PC-9 (cell line): ENCODE measurements around the gene GSN.

Experiments
- EZH2 ChIP-seq: fragments of 200-600 bp; sonication (generic); IDR thresholded peaks from 2 replicates; pipeline ENCODE4 v1.8.0; 2017; ENCODE audit warnings: antibody characterized with exemption, low read depth
- TF ChIP-seq, protein P1 (sequence below): fragments of 200-600 bp; sonication (generic); conservative IDR thresholded peaks from 2 replicates; pipeline ENCODE4 v1.6.1; 2017; ENCODE audit warnings: mixed run types, antibody characterized with exemption, mild to moderate bottlenecking, moderate library complexity

DNA sequence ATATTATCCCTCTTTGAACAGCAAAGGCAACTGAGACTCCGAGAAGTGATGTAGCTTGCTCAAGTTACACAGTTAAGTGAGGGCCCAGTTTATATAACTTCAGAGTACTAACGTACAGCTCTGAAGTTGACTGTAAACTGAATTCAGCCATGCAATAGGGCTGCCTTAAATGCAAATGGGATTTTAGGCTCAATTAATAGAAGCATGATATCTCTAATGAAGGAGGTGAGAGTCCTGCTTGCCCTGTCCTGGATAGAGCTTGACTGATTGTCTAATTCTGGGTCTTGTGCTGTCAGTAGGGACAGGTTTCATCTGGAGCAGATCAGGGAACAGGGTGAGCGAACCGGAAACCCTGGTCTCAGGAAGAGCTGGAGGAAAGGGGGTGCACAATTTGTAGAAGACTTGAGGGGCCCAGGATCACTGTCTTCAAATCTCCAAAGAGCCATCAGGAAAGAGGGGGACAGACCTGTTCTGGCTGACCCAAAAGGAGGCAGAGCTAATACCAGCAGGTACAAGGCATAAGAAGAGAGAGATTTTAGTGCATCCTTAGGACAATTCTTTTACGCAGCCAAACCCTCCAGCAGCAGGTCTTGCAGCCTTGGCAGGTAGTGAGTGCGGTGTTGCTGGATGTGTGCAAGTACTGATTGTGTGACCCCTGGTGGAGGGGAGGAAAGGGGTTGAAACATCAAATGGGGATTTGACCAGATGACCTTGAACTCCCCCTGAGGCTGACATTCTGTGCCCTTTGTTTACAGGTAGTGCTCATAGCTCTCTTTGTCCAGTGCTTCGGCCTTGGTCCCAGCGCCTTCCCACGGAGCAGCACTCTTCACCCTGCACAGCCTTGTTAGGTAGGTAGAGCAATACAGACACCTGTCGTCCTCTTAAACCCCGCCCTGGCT is 13.0 kb downstream of the GSN start:
- TF ChIP-seq, protein P1, sequence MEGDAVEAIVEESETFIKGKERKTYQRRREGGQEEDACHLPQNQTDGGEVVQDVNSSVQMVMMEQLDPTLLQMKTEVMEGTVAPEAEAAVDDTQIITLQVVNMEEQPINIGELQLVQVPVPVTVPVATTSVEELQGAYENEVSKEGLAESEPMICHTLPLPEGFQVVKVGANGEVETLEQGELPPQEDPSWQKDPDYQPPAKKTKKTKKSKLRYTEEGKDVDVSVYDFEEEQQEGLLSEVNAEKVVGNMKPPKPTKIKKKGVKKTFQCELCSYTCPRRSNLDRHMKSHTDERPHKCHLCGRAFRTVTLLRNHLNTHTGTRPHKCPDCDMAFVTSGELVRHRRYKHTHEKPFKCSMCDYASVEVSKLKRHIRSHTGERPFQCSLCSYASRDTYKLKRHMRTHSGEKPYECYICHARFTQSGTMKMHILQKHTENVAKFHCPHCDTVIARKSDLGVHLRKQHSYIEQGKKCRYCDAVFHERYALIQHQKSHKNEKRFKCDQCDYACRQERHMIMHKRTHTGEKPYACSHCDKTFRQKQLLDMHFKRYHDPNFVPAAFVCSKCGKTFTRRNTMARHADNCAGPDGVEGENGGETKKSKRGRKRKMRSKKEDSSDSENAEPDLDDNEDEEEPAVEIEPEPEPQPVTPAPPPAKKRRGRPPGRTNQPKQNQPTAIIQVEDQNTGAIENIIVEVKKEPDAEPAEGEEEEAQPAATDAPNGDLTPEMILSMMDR: no peak
- TF ChIP-seq EZH2: no peak
